ENCODE data around the gene PRDM11. TPM values are rescaled to one million over a fixed set of nuclear protein-coding genes. Genes with fewer than 3 reads are reported as not detected.

Gene PRDM11
- total RNA-seq, 1 experiment from 2014 or later, result 8.3 TPM

DNA sequence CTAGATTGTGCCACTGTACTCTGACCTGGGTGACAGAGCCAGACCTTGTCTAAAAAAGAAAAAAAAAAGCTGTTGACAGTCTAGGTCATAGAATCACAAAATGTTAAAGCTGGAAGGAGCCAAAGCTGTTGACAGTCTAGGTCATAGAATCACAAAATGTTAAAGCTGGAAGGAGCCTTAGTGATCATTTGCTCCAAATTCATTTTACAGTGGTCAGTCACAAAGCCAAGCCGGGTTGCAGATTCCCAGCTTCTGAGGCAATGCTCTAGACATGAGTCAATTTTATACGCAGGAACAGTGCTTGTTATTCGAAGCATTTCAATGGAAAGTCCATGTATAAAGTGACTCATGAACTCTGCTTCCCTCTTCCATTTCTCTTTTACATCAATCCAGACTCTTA lies 92.3 kb downstream of the PRDM11 start (continued):
- TF ChIP-seq ATF3 (CRISPR knock-in tag; conservative IDR thresholded peaks at IDR 0.05) (no peak), ZNF138 (CRISPR knock-in tag; conservative IDR thresholded peaks at IDR 0.05) (no peak), SOX15 (CRISPR knock-in tag; IDR thresholded peaks at IDR 0.05) (no peak), ESRRA (CRISPR knock-in tag; IDR thresholded peaks at IDR 0.05; ENCODE audit: borderline replicate concordance) (no peak), ZNF512 (CRISPR knock-in tag; IDR thresholded peaks at IDR 0.05; ENCODE audit: borderline replicate concordance) (no peak), ZNF671 (CRISPR knock-in tag; IDR thresholded peaks at IDR 0.05) (no peak)
- TF ChIP-seq, protein P1, sequence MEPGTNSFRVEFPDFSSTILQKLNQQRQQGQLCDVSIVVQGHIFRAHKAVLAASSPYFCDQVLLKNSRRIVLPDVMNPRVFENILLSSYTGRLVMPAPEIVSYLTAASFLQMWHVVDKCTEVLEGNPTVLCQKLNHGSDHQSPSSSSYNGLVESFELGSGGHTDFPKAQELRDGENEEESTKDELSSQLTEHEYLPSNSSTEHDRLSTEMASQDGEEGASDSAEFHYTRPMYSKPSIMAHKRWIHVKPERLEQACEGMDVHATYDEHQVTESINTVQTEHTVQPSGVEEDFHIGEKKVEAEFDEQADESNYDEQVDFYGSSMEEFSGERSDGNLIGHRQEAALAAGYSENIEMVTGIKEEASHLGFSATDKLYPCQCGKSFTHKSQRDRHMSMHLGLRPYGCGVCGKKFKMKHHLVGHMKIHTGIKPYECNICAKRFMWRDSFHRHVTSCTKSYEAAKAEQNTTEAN (CRISPR knock-in tag; IDR thresholded peaks at IDR 0.05), result no peak

DNA sequence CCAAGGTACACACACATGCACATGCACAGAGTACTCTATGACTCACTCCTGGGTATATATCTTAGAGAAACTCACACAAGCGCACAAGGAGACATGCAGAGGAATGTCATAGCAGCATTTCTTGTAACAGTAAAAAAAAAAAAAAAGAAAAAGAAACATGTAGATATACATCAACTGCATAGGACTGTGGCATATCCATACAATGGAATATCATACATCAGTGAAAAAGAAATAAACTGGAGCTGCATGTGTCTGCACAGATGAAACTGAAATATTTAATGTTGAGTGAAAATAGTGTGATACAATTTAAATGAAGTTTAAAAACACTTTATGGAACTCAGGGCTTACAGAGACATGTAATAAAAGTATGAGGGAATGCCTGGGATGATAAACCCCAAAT lies 93.3 kb downstream of the PRDM11 start:
- CTCF ChIA-PET, result interaction anchor here (5.0 kb wide), 1 partner anchor 13 kb away, joined by 41 read pairs; no protein-coding TSS in a partner anchor
- no peak for DNase-seq (ENCODE audit: low spot score)
- H3K27ac Mint-ChIP-seq, result no peak overlapping the region
- no peak for ATAC-seq
- H3K4me1 Mint-ChIP-seq, result 0 out of 2 replicates have a peak, but pooled peaks cover 3% of the 10 kb centered on the region
- H3K36me3 Mint-ChIP-seq, result no peaks in the 10 kb centered on the region
- H3K4me3 Mint-ChIP-seq, result no peak overlapping the region
- H3K9me3 Mint-ChIP-seq, result peaks cover 11% of the 10 kb centered on the region
- POLR2A ChIA-PET, result no interaction called here
- TF ChIP-seq ZNF232 (CRISPR knock-in tag; IDR thresholded peaks at IDR 0.05) (no peak), FOXJ3 (CRISPR knock-in tag; IDR thresholded peaks at IDR 0.05; ENCODE audit: borderline replicate concordance) (no peak), MYBL2 (CRISPR knock-in tag; IDR thresholded peaks at IDR 0.05) (no peak), ZNF317 (CRISPR knock-in tag; IDR thresholded peaks at IDR 0.05; ENCODE audit: borderline replicate concordance, low read depth) (no peak), SMAD4 (CRISPR knock-in tag; IDR thresholded peaks at IDR 0.05) (no peak), ZNF671 (CRISPR knock-in tag; IDR thresholded peaks at IDR 0.05) (no peak), JAZF1 (CRISPR knock-in tag; IDR thresholded peaks at IDR 0.05) (no peak), ZNF138 (CRISPR knock-in tag; conservative IDR thresholded peaks at IDR 0.05) (no peak), NR1H2 (CRISPR knock-in tag; IDR thresholded peaks at IDR 0.05) (no peak), CREB1 (CRISPR knock-in tag; IDR thresholded peaks at IDR 0.05) (no peak), SP1 (CRISPR knock-in tag; conservative IDR thresholded peaks at IDR 0.05) (no peak), RELA (CRISPR knock-in tag; IDR thresholded peaks at IDR 0.05; ENCODE audit: borderline replicate concordance) (no peak), IRF2 (CRISPR knock-in tag; IDR thresholded peaks at IDR 0.05; ENCODE audit: borderline replicate concordance, low read depth) (no peak), ATF3 (CRISPR knock-in tag; conservative IDR thresholded peaks at IDR 0.05) (no peak), NFE2L1 (CRISPR knock-in tag; IDR thresholded peaks at IDR 0.05) (no peak), CREM (CRISPR knock-in tag; IDR thresholded peaks at IDR 0.05) (no peak), ZNF263 (CRISPR knock-in tag; IDR thresholded peaks at IDR 0.05; ENCODE audit: low read depth) (no peak), GRHL2 (CRISPR knock-in tag; IDR thresholded peaks at IDR 0.05; ENCODE audit: insufficient replicate concordance, severe bottlenecking) (no peak)
- TF ChIP-seq, protein P1 (CRISPR knock-in tag; IDR thresholded peaks at IDR 0.05), result no peak
- TF ChIP-seq, protein P2, sequence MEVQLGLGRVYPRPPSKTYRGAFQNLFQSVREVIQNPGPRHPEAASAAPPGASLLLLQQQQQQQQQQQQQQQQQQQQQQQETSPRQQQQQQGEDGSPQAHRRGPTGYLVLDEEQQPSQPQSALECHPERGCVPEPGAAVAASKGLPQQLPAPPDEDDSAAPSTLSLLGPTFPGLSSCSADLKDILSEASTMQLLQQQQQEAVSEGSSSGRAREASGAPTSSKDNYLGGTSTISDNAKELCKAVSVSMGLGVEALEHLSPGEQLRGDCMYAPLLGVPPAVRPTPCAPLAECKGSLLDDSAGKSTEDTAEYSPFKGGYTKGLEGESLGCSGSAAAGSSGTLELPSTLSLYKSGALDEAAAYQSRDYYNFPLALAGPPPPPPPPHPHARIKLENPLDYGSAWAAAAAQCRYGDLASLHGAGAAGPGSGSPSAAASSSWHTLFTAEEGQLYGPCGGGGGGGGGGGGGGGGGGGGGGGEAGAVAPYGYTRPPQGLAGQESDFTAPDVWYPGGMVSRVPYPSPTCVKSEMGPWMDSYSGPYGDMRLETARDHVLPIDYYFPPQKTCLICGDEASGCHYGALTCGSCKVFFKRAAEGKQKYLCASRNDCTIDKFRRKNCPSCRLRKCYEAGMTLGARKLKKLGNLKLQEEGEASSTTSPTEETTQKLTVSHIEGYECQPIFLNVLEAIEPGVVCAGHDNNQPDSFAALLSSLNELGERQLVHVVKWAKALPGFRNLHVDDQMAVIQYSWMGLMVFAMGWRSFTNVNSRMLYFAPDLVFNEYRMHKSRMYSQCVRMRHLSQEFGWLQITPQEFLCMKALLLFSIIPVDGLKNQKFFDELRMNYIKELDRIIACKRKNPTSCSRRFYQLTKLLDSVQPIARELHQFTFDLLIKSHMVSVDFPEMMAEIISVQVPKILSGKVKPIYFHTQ (CRISPR knock-in tag; IDR thresholded peaks at IDR 0.05), result no peak
- H3K27me3 Mint-ChIP-seq (ENCODE audit: low read depth), result peaks cover 12% of the 10 kb centered on the region
